Measurements from ENCODE around the gene LASP1. TPM values are rescaled to one million over a fixed set of nuclear protein-coding genes. Genes with fewer than 3 reads are reported as not detected.

Gene LASP1
- total and polyA plus RNA-seq, 2 experiments from 2014 or later: 48.7 to 173 TPM

GRCh38 chr17:38896346-38896954 lies 26.6 kb downstream of the LASP1 start (continued):
- no peak for TF ChIP-seq ZNF462 (CRISPR knock-in tag; IDR thresholded peaks at IDR 0.05)

GRCh38 chr17:38897176-38897575 lies 27.3 kb downstream of the LASP1 start:
- ATAC-seq (no peak), DNase-seq (ENCODE audit: low spot score) (no peak)
- H3K36me3 ChIP-seq (ENCODE audit: insufficient read depth): no peaks in the 10 kb centered on the region
- peaks cover 4% of the 10 kb centered on the region for H3K27me3 Mint-ChIP-seq (ENCODE audit: insufficient read depth, low read depth, poor library complexity)
- H3F3A ChIP-seq (replicated peaks; ENCODE audit: low read depth): 0 out of 2 replicates have a peak, but pooled peaks cover 14% of the 10 kb centered on the region
- no peaks in the 10 kb centered on the region for H3K9me3 Mint-ChIP-seq
- H3K4me3 Mint-ChIP-seq: no peak overlapping the region
- H3K9me2 ChIP-seq (ENCODE audit: insufficient read depth): no peaks in the 10 kb centered on the region
- no peaks in the 10 kb centered on the region; the same call in 1 of the 2 replicates for H4K20me1 ChIP-seq (replicated peaks; ENCODE audit: insufficient read depth)
- H3K36me3 Mint-ChIP-seq (ENCODE audit: low read depth): peaks cover 39% of the 10 kb centered on the region
- H3K27me3 ChIP-seq (ENCODE audit: insufficient read depth): no peaks in the 10 kb centered on the region
- H3K4me1 Mint-ChIP-seq: peaks cover 40% of the 10 kb centered on the region
- peaks cover 6% of the 10 kb centered on the region; the same call in 1 of the 2 replicates for H3K79me2 ChIP-seq (replicated peaks; ENCODE audit: insufficient read depth)
- H3K4me2 ChIP-seq: no peak overlapping the region
- H3K4me1 ChIP-seq (ENCODE audit: insufficient read depth): peaks cover 35% of the 10 kb centered on the region
- no peak overlapping the region for H2AFZ ChIP-seq
- H3K27ac ChIP-seq (ENCODE audit: low read depth): 0 out of 2 replicates have a peak overlapping the region, but pooled peaks have one; percentile 63
- H3K4me3 ChIP-seq: no peak overlapping the region
- no peak overlapping the region for H3K27ac Mint-ChIP-seq
- no peak for TF ChIP-seq ZNF114 (CRISPR knock-in tag; IDR thresholded peaks at IDR 0.05)
- TF ChIP-seq NANOG (IDR thresholded peaks at IDR 0.05; ENCODE audit: borderline replicate concordance): no peak
- TF ChIP-seq CREB1 (CRISPR knock-in tag; IDR thresholded peaks at IDR 0.05; ENCODE audit: low read depth): no peak
- TF ChIP-seq STAT1 (IDR thresholded peaks at IDR 0.05; ENCODE audit: unreplicated experiment): no peak
- no peak for TF ChIP-seq ZNF462 (CRISPR knock-in tag; IDR thresholded peaks at IDR 0.05)

All from GM23338 (cell line).